Ovary (tissue), 9 donors: ENCODE data around the gene PHF21A. TPM values are rescaled to one million over a fixed set of nuclear protein-coding genes. Genes with fewer than 3 reads are reported as not detected.

Experiments
- DNase-seq, 5 donors: peaks; one replicate each; pipeline ENCODE4 v3.0.0-alpha.2; 2019 to 2020
- H3K27ac ChIP-seq, 2 donors: fragments of 200-600 bp; one replicate each; pipeline versions ENCODE4 v1.5.1 to v1.8.0; 2019 to 2022
- H3K27me3 ChIP-seq: fragments of 200-600 bp; one replicate; pipeline ENCODE4 v1.8.0; 2022
- H3K36me3 ChIP-seq: fragments of 200-600 bp; sonication (generic); one replicate; pipeline ENCODE4 v1.5.1; 2019
- H3K4me1 ChIP-seq: one replicate; pipeline ENCODE4 v1.8.1; 2013; ENCODE audit warnings: mild to moderate bottlenecking, moderate library complexity; ENCODE audit not compliant: insufficient read depth
- H3K4me3 ChIP-seq: fragments of 200-600 bp; sonication (generic); one replicate; pipeline ENCODE4 v1.5.1; 2017
- H3K9me3 ChIP-seq, 2 donors: fragments of 200-600 bp in 1 of 2; sonication (generic) in 1 of 2; one replicate each; pipeline versions ENCODE4 v1.5.1 to v1.8.1; 2013 to 2019; ENCODE audit warnings: mild to moderate bottlenecking in 1 of 2, moderate library complexity in 1 of 2
- EP300 ChIP-seq: sonication (generic); formaldehyde crosslinking; IDR thresholded peaks from one replicate; pipeline ENCODE4 v1.6.1; 2017; ENCODE audit warnings: antibody characterized with exemption
- POLR2A ChIP-seq: fragments of 450-650 bp; IDR thresholded peaks from one replicate; pipeline ENCODE4 v1.6.1; 2017; ENCODE audit warnings: antibody characterized with exemption, mild to moderate bottlenecking, moderate library complexity
- WGBS, 3 donors: extraction: QIAGEN DNeasy Blood & Tissue Kit in 1 of 3; methylation state at CpG; one replicate each; pipeline versions ENCODE4 v1.1.5 to v1.1.7; 2013 to 2017; 5-methylcytosine and 5-hydroxymethylcytosine counted together
- intact Hi-C, 4 donors: fragments of 100-400 bp; cut with DNase I; formaldehyde crosslinking; loops; one replicate each; pipeline versions ENCODE4 v1.11.0 to v1.15.1; 2022 to 2023
- polyA plus RNA-seq, 2 donors: library from polyadenylated mRNA; stranded (reverse); fragments of 200-250 nt in 1 of 2; fragments of 350-450 nt in 1 of 2; fragmentation: Illumina TruSeq in 1 of 2; extraction: RNeasy Lipid Tissue Mini Kit (QIAGEN cat#74804) in 1 of 2; gene quantifications; one replicate each; pipeline ENCODE4 v1.2.3, GENCODE V29; 2013 to 2014
- total RNA-seq, 7 donors: library from RNA; depleted of rRNA in 2 of 7; stranded (reverse); fragments of >200 nt in 2 of 7; fragmentation: NEBNext Ultra II Directional in 3 of 7; extraction: Animal tissue kit (Norgen Biotek cat#: 25700) in 3 of 7; gene quantifications; one replicate each; pipeline versions ENCODE4 v1.1.0 to v1.2.4, GENCODE V29; 2016 to 2023
- TF ChIP-seq, protein P1 (sequence below), 3 donors: fragments of 450-650 bp in 2 of 3; fragments of 200-600 bp in 1 of 3; IDR thresholded peaks; one replicate each; pipeline versions ENCODE4 v1.5.1 to v1.8.0; 2016 to 2022; ENCODE audit warnings: antibody characterized with exemption in 3 of 3, mild to moderate bottlenecking in 1 of 3
- donor health status: DM: no; HTN: no; CAD: no; lungs with moderate emphysema.
- donor health status: DM: no; HTN: no; CAD: no.
- donor health status: Bipolar disorder and iron deficiency.
- donor health status: DM: yes; HTN: yes; CAD: no.
- donor health status: DM: no; HTN: no; CAD: no.
- donor health status: DM: yes; HTN: yes; CAD: no.

The PHF21A gene
- total and polyA plus RNA-seq, 9 donors: 20.6 to 76.0 (median 58.2) TPM

DNA sequence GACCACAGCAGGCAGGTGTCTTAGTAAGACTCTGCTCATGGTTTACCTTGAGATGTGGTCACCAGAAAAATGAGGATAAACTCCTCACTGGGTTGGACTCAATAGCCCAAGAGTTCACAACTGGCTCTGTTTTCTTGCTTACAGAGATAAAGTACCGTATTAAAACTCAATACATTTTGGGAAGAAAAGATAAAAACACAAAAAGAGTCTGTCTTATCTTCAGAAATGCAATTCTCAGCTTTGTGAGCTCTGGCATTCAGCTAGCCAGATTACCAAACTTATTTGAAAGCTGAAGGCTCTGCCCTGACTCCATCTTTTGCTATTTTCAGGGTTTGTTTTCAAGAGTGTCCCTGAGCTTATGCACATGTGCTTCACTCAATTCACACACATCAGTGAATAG is 75.4 kb downstream of the PHF21A start:
- intact Hi-C loops: no loop called here
- no peak for TF ChIP-seq EP300
- no peak for TF ChIP-seq POLR2A
- TF ChIP-seq, protein P1, sequence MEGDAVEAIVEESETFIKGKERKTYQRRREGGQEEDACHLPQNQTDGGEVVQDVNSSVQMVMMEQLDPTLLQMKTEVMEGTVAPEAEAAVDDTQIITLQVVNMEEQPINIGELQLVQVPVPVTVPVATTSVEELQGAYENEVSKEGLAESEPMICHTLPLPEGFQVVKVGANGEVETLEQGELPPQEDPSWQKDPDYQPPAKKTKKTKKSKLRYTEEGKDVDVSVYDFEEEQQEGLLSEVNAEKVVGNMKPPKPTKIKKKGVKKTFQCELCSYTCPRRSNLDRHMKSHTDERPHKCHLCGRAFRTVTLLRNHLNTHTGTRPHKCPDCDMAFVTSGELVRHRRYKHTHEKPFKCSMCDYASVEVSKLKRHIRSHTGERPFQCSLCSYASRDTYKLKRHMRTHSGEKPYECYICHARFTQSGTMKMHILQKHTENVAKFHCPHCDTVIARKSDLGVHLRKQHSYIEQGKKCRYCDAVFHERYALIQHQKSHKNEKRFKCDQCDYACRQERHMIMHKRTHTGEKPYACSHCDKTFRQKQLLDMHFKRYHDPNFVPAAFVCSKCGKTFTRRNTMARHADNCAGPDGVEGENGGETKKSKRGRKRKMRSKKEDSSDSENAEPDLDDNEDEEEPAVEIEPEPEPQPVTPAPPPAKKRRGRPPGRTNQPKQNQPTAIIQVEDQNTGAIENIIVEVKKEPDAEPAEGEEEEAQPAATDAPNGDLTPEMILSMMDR (IDR thresholded peaks at IDR 0.05): no peak
- H3K27me3 ChIP-seq: no peaks in the 10 kb centered on the region
- WGBS, 3 donors: 20 to 33% (median 22%) methylated on average over 1 of the region's 1 CpG
- H3K36me3 ChIP-seq: no peaks in the 10 kb centered on the region
- H3K4me3 ChIP-seq: no peak overlapping the region
- H3K4me1 ChIP-seq: peaks cover 12% of the 10 kb centered on the region
- no peaks in the 10 kb centered on the region for H3K9me3 ChIP-seq
- no peak overlapping the region for H3K27ac ChIP-seq
- DNase-seq: no peak

DNA sequence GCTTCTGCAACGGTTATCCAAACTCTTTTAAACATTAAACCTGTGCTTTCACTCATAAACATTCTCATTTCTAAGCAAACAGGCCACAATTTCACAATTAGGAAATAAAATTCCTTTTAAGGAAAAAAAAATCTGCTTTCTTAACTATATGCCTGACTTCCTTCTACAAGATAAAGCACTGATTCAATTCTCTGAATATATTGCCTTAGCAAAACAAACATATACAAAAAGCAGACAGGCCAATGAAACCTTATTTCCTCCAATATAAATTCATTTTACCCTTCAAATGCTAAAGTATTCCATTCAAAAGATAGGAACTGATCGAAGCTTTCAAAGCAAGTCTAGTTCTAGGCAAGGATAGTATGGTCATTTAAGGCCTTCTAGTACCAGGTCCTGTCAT is 76.7 kb downstream of the PHF21A start:
- 68 to 79% (median 76%) methylated on average over 2 of the region's 2 CpGs for WGBS, 3 donors
- DNase-seq: no peak
- H3K4me3 ChIP-seq: no peak overlapping the region
- H3K4me1 ChIP-seq: peaks cover 7% of the 10 kb centered on the region
- no peaks in the 10 kb centered on the region for H3K27me3 ChIP-seq
- no peak overlapping the region for H3K27ac ChIP-seq
- intact Hi-C loops: no loop called here
- no peaks in the 10 kb centered on the region for H3K9me3 ChIP-seq
- H3K36me3 ChIP-seq: no peaks in the 10 kb centered on the region
- TF ChIP-seq EP300: no peak
- TF ChIP-seq, protein P1 (IDR thresholded peaks at IDR 0.05): no peak
- TF ChIP-seq POLR2A: no peak

DNA sequence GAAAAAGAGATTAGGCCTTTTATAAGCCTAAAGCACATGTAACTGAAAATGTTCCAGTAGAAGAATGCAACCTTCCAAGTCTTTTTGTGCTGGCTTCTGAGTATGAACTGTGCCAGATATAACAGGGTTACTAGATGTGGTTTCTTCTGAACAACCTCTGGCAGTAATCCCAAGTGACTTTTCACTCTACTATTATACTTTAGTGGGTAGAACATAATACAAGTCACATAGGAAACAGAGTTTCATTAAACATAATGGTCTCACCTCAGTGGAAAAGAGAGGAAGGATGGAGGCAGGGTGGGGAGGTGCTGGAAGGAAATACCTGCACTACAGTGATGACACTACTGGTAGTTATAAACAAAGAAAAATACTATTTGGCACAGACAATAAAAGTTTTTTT is 81.3 kb downstream of the PHF21A start:
- no peak overlapping the region for H3K4me3 ChIP-seq
- no peak overlapping the region for H3K27ac ChIP-seq
- no peaks in the 10 kb centered on the region for H3K36me3 ChIP-seq
- H3K9me3 ChIP-seq: no peaks in the 10 kb centered on the region
- TF ChIP-seq EP300: no peak
- TF ChIP-seq, protein P1 (IDR thresholded peaks at IDR 0.05): no peak
- TF ChIP-seq POLR2A: no peak
- no peak for DNase-seq
- intact Hi-C loops: no loop called here
- H3K27me3 ChIP-seq: no peaks in the 10 kb centered on the region
- peaks cover under 1% of the 10 kb centered on the region for H3K4me1 ChIP-seq

DNA sequence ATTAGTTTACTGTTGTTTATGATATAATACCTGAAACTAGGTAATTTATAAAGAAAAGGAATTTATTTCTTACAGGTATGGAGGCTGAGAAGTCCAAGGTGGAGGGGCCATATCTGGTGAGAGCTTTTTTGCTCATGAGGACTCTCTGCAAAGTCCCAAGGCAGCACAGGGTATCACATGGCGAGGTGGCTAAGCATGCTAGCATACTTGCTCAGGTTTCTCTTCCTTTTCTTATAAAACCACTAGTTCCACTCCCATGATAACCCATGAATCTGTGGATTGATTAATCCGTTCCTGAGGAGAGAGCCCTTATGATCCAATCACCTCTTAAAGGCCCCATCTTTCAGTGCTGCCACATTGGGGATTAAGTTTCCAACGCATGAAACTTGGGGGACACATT is 82.7 kb downstream of the PHF21A start:
- Histone ChIP-seq H3K4me3 (no peak overlapping the region), H3K27ac (no peak overlapping the region), H3K27me3 (no peaks in the 10 kb centered on the region), H3K4me1 (no peaks in the 10 kb centered on the region), H3K9me3 (no peaks in the 10 kb centered on the region), H3K36me3 (no peaks in the 10 kb centered on the region)
- no peak for DNase-seq
- intact Hi-C loops: no loop called here
- WGBS, 3 donors: 95 to 99% (median 96%) methylated on average over 3 of the region's 3 CpGs
- TF ChIP-seq POLR2A (no peak), EP300 (no peak)
- TF ChIP-seq, protein P1 (IDR thresholded peaks at IDR 0.05): no peak

DNA sequence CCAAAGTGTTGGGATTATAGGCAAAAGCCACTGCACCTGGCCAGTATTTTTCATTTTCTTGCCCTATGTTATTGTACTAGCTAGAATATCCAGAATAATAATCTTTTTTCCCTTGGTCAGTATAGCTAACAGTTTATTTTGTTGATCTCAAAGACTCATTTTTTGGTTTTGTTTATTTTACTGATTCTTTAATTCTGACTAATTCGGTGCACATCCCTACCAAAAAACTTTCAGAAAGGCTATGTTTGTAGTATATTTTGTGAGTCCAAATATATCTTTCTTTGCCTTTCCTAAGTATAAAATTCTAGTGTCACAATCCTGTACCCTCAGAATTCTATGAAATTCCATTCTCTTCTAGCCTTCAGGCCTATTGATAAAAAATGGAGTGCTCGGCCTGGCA is 84.3 kb downstream of the PHF21A start:
- intact Hi-C loops: no loop called here
- H3K27me3 ChIP-seq: no peaks in the 10 kb centered on the region
- H3K9me3 ChIP-seq: no peaks in the 10 kb centered on the region
- TF ChIP-seq POLR2A (no peak), EP300 (no peak)
- H3K4me3 ChIP-seq: no peak overlapping the region
- no peaks in the 10 kb centered on the region for H3K36me3 ChIP-seq
- 76 to 89% (median 78%) methylated on average over 2 of the region's 2 CpGs for WGBS, 3 donors
- H3K4me1 ChIP-seq: no peaks in the 10 kb centered on the region
- no peak for DNase-seq
- no peak overlapping the region for H3K27ac ChIP-seq
